ENCODE measurements around the gene AMOTL1. TPM values are rescaled to one million over a fixed set of nuclear protein-coding genes. Genes with fewer than 3 reads are reported as not detected.
"Not testable (repeated sequence)": the region's sequence is repeated elsewhere in the genome, so short reads cannot be mapped to it uniquely, and the experiment has no call there.

Gene AMOTL1
- total and polyA plus RNA-seq, 12 donors = 3.1 to 115 (median 68.3) TPM

DNA sequence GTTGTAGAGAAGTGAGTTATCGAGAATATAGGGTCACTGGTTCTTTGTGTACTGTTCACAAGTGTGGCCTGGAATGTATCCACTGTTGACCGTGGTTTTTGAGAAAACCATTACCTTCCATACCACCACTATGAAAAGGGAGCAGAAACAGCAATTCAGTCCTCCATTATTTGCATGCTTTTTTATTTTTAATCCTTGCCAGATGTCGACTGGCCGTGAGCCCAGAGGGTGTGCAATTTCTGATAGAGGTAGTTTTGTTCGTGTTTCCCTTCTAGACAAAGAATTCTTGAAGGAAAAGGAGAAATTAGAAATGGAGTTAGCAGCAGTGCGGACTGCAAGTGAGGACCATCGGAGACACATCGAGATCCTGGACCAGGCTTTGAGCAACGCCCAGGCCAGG lies 81.7 kb downstream of the AMOTL1 start:
- DNase-seq (peak in 1 of 2 donors; percentile 24), ATAC-seq (peak in 1 of 8 donors; percentile 31)
- Histone ChIP-seq H3K4me3 (no peak overlapping the region), H3K9me3 (no peaks in the 10 kb centered on the region), H3K36me3 (peaks cover 0 to 84% (median 23%) of the 10 kb centered on the region in 9 donors), H3K27ac (peak overlapping the region in 1 of 10 donors; percentile 20), H3K27me3 (no peaks in the 10 kb centered on the region), H3K4me1 (peaks cover 0 to 25% (median 8%) of the 10 kb centered on the region in 9 donors)
- TF ChIP-seq, protein P1, sequence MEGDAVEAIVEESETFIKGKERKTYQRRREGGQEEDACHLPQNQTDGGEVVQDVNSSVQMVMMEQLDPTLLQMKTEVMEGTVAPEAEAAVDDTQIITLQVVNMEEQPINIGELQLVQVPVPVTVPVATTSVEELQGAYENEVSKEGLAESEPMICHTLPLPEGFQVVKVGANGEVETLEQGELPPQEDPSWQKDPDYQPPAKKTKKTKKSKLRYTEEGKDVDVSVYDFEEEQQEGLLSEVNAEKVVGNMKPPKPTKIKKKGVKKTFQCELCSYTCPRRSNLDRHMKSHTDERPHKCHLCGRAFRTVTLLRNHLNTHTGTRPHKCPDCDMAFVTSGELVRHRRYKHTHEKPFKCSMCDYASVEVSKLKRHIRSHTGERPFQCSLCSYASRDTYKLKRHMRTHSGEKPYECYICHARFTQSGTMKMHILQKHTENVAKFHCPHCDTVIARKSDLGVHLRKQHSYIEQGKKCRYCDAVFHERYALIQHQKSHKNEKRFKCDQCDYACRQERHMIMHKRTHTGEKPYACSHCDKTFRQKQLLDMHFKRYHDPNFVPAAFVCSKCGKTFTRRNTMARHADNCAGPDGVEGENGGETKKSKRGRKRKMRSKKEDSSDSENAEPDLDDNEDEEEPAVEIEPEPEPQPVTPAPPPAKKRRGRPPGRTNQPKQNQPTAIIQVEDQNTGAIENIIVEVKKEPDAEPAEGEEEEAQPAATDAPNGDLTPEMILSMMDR (IDR thresholded peaks at IDR 0.05) = no peak
- 64 to 74% methylated on average over 9 of the region's 9 CpGs for WGBS, 2 donors
- intact Hi-C loops (cut with DNase I) = loop anchor here in 1 of 10 donors (5.0 kb wide), 1 partner anchor 47 kb away; no protein-coding TSS in a partner anchor

DNA sequence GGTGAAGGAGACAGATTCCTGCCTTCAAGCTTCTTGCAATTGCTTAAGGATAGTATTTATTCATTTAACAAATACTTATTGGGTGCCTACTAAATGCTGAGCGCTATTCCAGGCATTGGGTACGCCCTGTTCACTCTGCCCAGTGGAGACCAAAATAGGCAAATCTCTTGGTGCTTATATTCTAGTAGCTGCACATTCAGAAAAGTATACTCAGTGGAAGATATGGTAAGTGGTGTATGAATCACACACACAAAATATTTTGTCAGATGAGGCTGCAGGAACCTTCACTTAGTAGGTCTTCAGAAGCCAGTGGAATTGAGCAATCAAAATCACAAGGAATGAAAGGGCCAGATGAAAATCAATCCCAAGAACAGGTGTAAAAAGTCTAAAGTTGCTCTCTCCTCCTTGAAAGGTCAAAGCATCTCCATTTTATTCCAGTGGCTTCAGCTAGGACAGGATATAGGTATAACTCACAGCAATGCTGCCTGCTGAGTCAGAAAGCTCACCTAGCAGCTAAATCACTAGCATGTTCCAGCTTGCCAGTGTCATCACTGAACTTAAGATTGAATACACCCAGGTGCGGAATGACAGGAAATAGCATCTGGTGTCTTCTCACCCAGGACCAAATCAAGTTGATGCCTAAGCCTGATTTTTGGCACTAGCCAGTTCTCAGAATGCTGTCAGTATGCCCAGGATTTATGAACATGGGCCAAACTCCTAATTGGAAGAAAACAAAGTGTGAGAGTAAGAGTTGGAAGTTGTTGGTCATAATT lies 83.9 kb downstream of the AMOTL1 start:
- no peaks in the 10 kb centered on the region for H3K27me3 ChIP-seq
- no peak for ATAC-seq
- DNase-seq = no peak
- TF ChIP-seq, protein P1 (IDR thresholded peaks at IDR 0.05) = no peak
- H3K27ac ChIP-seq = no peak overlapping the region
- intact Hi-C loops (cut with DNase I) = loop anchor here in 1 of 10 donors (5.0 kb wide), 1 partner anchor 45 kb away; no protein-coding TSS in a partner anchor
- no peaks in the 10 kb centered on the region for H3K9me3 ChIP-seq
- peaks cover 0 to 36% (median 15%) of the 10 kb centered on the region in 9 donors for H3K4me1 ChIP-seq
- peaks cover 0 to 84% (median 34%) of the 10 kb centered on the region in 9 donors for H3K36me3 ChIP-seq
- H3K4me3 ChIP-seq = no peak overlapping the region
- WGBS, 2 donors = 97 to 99% methylated on average over 3 of the region's 3 CpGs

DNA sequence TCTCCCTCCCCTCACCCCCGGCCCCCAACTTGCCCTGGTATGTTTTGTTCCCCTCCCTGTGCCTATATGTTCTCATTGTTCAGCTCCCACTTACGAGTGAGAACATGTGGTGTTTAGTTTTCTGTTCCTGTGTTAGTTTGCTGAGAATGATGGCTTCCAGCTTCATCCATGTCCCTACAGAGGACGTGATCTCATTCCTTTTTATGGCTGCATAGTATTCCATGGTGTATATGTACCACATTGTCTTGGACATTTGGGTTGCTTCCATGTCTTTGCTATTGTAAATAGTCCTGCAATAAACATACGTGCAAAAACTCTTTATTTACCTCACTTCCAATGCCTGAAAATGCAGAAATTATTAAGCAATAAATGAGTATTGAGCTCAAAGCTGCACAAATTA lies 85.1 kb downstream of the AMOTL1 start:
- not testable (repeated sequence) for H3K27ac ChIP-seq, H3K27me3 ChIP-seq, DNase-seq, H3K9me3 ChIP-seq, ATAC-seq, H3K4me3 ChIP-seq
- H3K36me3 ChIP-seq = peaks cover 0 to 91% (median 43%) of the 10 kb centered on the region in 9 donors
- intact Hi-C loops (cut with DNase I) = loop anchor here in 1 of 10 donors (5.0 kb wide), 1 partner anchor 44 kb away; no protein-coding TSS in a partner anchor
- WGBS, 2 donors = 95 to 97% methylated on average over 4 of the region's 4 CpGs
- peaks cover 0 to 43% (median 18%) of the 10 kb centered on the region in 9 donors for H3K4me1 ChIP-seq

DNA sequence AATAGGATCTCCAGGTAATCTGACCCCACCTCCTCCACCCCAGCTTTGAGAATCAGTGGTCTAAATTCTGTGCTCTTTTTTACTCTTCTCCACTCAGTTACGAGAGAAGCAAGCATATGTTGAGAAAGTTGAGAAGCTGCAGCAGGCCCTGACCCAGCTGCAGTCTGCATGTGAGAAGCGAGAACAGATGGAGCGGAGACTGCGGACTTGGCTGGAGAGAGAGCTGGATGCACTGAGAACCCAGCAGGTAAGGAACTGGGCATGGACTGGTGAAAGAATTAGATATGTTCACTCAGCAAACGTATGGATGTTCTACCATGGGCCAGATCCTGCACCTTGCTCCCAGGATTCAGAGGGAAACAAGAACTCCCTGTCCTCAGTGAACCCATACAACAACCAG lies 85.7 kb downstream of the AMOTL1 start:
- peaks cover 0 to 43% (median 18%) of the 10 kb centered on the region in 9 donors for H3K4me1 ChIP-seq
- H3K27ac ChIP-seq = no peak overlapping the region
- H3K9me3 ChIP-seq = no peaks in the 10 kb centered on the region
- H3K4me3 ChIP-seq = no peak overlapping the region
- ATAC-seq (no peak), DNase-seq (no peak)
- TF ChIP-seq, protein P1 (IDR thresholded peaks at IDR 0.05) = no peak
- WGBS, 2 donors = 96 to 98% methylated on average over 5 of the region's 5 CpGs
- H3K36me3 ChIP-seq = peaks cover 0 to 93% (median 48%) of the 10 kb centered on the region in 9 donors
- H3K27me3 ChIP-seq = no peaks in the 10 kb centered on the region
- intact Hi-C loops (cut with DNase I) = loop anchor here in 1 of 10 donors (5.0 kb wide), 1 partner anchor 43 kb away; no protein-coding TSS in a partner anchor
